H1 (cell line): ENCODE results near the gene ABI3. TPM values are rescaled to one million over a fixed set of nuclear protein-coding genes. Genes with fewer than 3 reads are reported as not detected.

Experiments
- ASH2L ChIP-seq: fragments of 200-600, 300-600 bp; sonication (generic); IDR thresholded peaks from one replicate; pipeline ENCODE4 v1.7.1; 2017; ENCODE audit warnings: low read length
- EZH2 ChIP-seq: fragments of 200-600 bp; sonication (generic); IDR thresholded peaks from 2 replicates; pipeline ENCODE4 v1.7.1; 2012; ENCODE audit warnings: low read depth, mild to moderate bottlenecking, moderate library complexity, low read length, inconsistent platforms; ENCODE audit not compliant: severe bottlenecking
- JUN ChIP-seq: IDR thresholded peaks from 2 replicates; pipeline ENCODE4 v1.6.1; 2011; ENCODE audit warnings: low read depth, mild to moderate bottlenecking, improper control_type of control experiment, low read length
- JUND ChIP-seq: IDR thresholded peaks from 2 replicates; pipeline ENCODE4 v1.6.1; 2011; ENCODE audit warnings: mild to moderate bottlenecking, improper control_type of control experiment, low read length
- SRF ChIP-seq: IDR thresholded peaks from 2 replicates; pipeline ENCODE4 v1.6.1; 2011; ENCODE audit warnings: mild to moderate bottlenecking, low read depth, low read length, moderate library complexity
- TCF12 ChIP-seq: IDR thresholded peaks from 2 replicates; pipeline ENCODE4 v1.6.1; 2011; ENCODE audit warnings: low read depth, mild to moderate bottlenecking, low read length
- ZNF274 ChIP-seq: IDR thresholded peaks from 2 replicates; pipeline ENCODE4 v1.7.0; 2012; ENCODE audit warnings: low read length, borderline replicate concordance; ENCODE audit errors: extremely low read depth
- polyA plus RNA-seq, 7 experiments: library from polyadenylated mRNA; depleted of rRNA in 3 of 7; stranded (reverse) in 5 of 7; unstranded in 2 of 7; fragments of >200 nt in 5 of 7; fragments of 200-250 nt in 2 of 7; gene quantifications; 1 replicate in 5 of 7; 2 replicates in 1 of 7; 4 replicates in 1 of 7; pipeline versions ENCODE4 v1.2.1 to v1.2.3, GENCODE V29; 2011 to 2013; ENCODE audit warnings: missing spikeins in 2 of 7, mixed read lengths in 2 of 7
- total RNA-seq: library from RNA; stranded (reverse); fragmentation: NEBNext Ultra II Directional; extraction: Animal tissue kit (Norgen Biotek cat#: 25700); gene quantifications from 2 replicates; pipeline ENCODE4 v1.2.1, GENCODE V29; 2021

ABI3 gene
- total and polyA plus RNA-seq, 2 of the 8 experiments (the other 6 are each of a cell fraction or from before 2014, with no cell fraction given) = 1.3 to 2.5 TPM

- TF ChIP-seq ZNF274 (no peak), JUND (no peak), JUN (no peak), SRF (no peak), TCF12 (no peak), EZH2 (no peak), ASH2L (no peak)
These were observed 47.9 kb downstream of the ABI3 start (continued) for GRCh38 chr17:49258394-49258793.
